Endothelial cell of umbilical vein (primary cell): Measurements from ENCODE around the gene TOP3A. TPM values are rescaled to one million over a fixed set of nuclear protein-coding genes. Genes with fewer than 3 reads are reported as not detected.
A peak's percentile ranks its signal among the peaks of the same experiment; 100 is the strongest.

Source experiments
- BruUV-seq: library from RNA; stranded (reverse); fragments of 400-500 nt; replicated peaks from 2 replicates; lab custom pipeline; 2021; lab: Mats Ljungman, UMichigan
- CTCF ChIA-PET: fragments of 300-600, 350-600 bp; sonication (Branson Sonifier 250); formaldehyde crosslinking; loops from one replicate; lab custom pipeline; 2021; ENCODE audit warnings: antibody characterized with exemption, inconsistent platforms; lab: Charles Lee
- POLR2A ChIA-PET: fragments of 300-600, 350-600 bp; sonication (Branson Sonifier 250); formaldehyde crosslinking; loops from one replicate; lab custom pipeline; 2021; ENCODE audit warnings: antibody characterized with exemption, inconsistent platforms; lab: Charles Lee
- DNase-seq: peaks from one replicate; pipeline ENCODE4 v3.0.0-alpha.2; 2011; ENCODE audit warnings: low read depth, low spot score
- FAIRE-seq: peaks from 2 replicates; lab custom pipeline; 2011; peaks lifted over from hg19 to GRCh38; lab: Jason Lieb, UNC
- H2AFZ ChIP-seq: 2 replicates; pipeline ENCODE4 v1.6.0; 2012; ENCODE audit warnings: low read depth, low read length, control low read depth, inconsistent platforms
- H3K27ac ChIP-seq: 2 replicates; pipeline ENCODE4 v1.5.1; 2011; ENCODE audit warnings: low read depth, mild to moderate bottlenecking, control low read depth, low read length, moderate library complexity; ENCODE audit not compliant: insufficient read depth
- H3K27me3 ChIP-seq, 2 experiments: 2 replicates each; pipeline versions ENCODE4 v1.6.0 to v1.6.1; 2011; ENCODE audit warnings: low read length in 2 of 2, mixed read lengths in 1 of 2; ENCODE audit not compliant: control insufficient read depth in 2 of 2, insufficient read depth in 2 of 2
- H3K36me3 ChIP-seq, 2 experiments: 2 replicates in 1 of 2; 3 replicates in 1 of 2; pipeline ENCODE4 v1.5.1; 2011; ENCODE audit warnings: low read length in 2 of 2, mild to moderate bottlenecking in 1 of 2, moderate library complexity in 1 of 2; ENCODE audit not compliant: control insufficient read depth in 2 of 2, insufficient read depth in 2 of 2; ENCODE audit errors: extremely low read depth in 1 of 2
- H3K4me1 ChIP-seq: 3 replicates; pipeline ENCODE4 v1.5.1; 2011; ENCODE audit warnings: mild to moderate bottlenecking, low read length; ENCODE audit not compliant: control insufficient read depth, insufficient read depth; ENCODE audit errors: extremely low read depth
- H3K4me2 ChIP-seq: 2 replicates; pipeline ENCODE4 v1.6.1; 2011; ENCODE audit warnings: low read length, control low read depth, mixed read lengths; ENCODE audit not compliant: insufficient read depth
- H3K4me3 ChIP-seq, 3 experiments: fragments of 200-600 bp in 1 of 3; sonication (generic), shearing (Covaris generic) in 1 of 3; replicated peaks in 1 of 3; 2 replicates each; pipeline ENCODE4 v1.5.1; 2011 to 2016; ENCODE audit warnings: control low read depth in 3 of 3, low read length in 3 of 3, mild to moderate bottlenecking in 2 of 3, inconsistent platforms in 1 of 3, low read depth in 1 of 3, moderate library complexity in 1 of 3; ENCODE audit not compliant: insufficient read depth in 1 of 3
- H3K79me2 ChIP-seq: 2 replicates; pipeline ENCODE4 v1.6.0; 2012; ENCODE audit warnings: low read length, inconsistent platforms; ENCODE audit not compliant: control insufficient read depth, insufficient read depth
- H3K9ac ChIP-seq: replicated peaks from 2 replicates; pipeline ENCODE3; 2011; ENCODE audit warnings: low read length, control low read depth; ENCODE audit not compliant: insufficient read depth; ENCODE audit errors: extremely low read depth
- H3K9me1 ChIP-seq: replicated peaks from 3 replicates; pipeline ENCODE4 v1.6.0; 2011; ENCODE audit warnings: mild to moderate bottlenecking, low read length; ENCODE audit not compliant: control insufficient read depth, insufficient read depth; ENCODE audit errors: extremely low read depth
- H3K9me3 ChIP-seq: replicated peaks from 2 replicates; pipeline ENCODE4 v1.5.1; 2012; ENCODE audit warnings: low read length, inconsistent platforms; ENCODE audit not compliant: control insufficient read depth, insufficient read depth
- H4K20me1 ChIP-seq: replicated peaks from 2 replicates; pipeline ENCODE3; 2011; ENCODE audit warnings: mild to moderate bottlenecking, low read length; ENCODE audit not compliant: control insufficient read depth, insufficient read depth; ENCODE audit errors: extremely low read depth
- EZH2 ChIP-seq: IDR thresholded peaks from 2 replicates; pipeline ENCODE4 v1.6.1; 2012; ENCODE audit warnings: borderline replicate concordance, low read depth, mild to moderate bottlenecking, moderate library complexity, low read length, inconsistent platforms; ENCODE audit not compliant: severe bottlenecking
- FOS ChIP-seq: IDR thresholded peaks from 2 replicates; pipeline ENCODE4 v1.6.1; 2011; ENCODE audit warnings: mild to moderate bottlenecking, low read length, moderate library complexity, borderline replicate concordance; ENCODE audit not compliant: insufficient read depth
- GATA2 ChIP-seq: IDR thresholded peaks from 2 replicates; pipeline ENCODE4 v1.7.0; 2011; ENCODE audit warnings: low read depth, mild to moderate bottlenecking, moderate library complexity, mixed read lengths, low read length; ENCODE audit not compliant: insufficient read length, insufficient read depth
- JUN ChIP-seq: IDR thresholded peaks from 2 replicates; pipeline ENCODE4 v1.6.1; 2011; ENCODE audit warnings: borderline replicate concordance, low read depth; ENCODE audit not compliant: insufficient read length, insufficient read depth
- MYC ChIP-seq: IDR thresholded peaks from one replicate; pipeline ENCODE4 v1.6.1; 2011; ENCODE audit warnings: mild to moderate bottlenecking, low read depth, low read length
- POLR2A ChIP-seq: IDR thresholded peaks from 2 replicates; pipeline ENCODE4 v1.6.1; 2012; ENCODE audit warnings: low read depth, mild to moderate bottlenecking, control low read depth, low read length
- POLR2AphosphoS5 ChIP-seq: IDR thresholded peaks from 2 replicates; pipeline ENCODE4 v1.6.1; 2012; ENCODE audit warnings: low read depth, mild to moderate bottlenecking, control low read depth, low read length, moderate library complexity; ENCODE audit not compliant: insufficient read depth
- dilution Hi-C: fragments of 300-500 bp; cut with MboI; formaldehyde crosslinking; loops from one replicate; pipeline ENCODE4 v1.15.0; 2019; ENCODE audit warnings: low sequenced_read_pairs; ENCODE audit not compliant: extremely low pct_ligation_motif_present
- intact Hi-C: fragments of 100-400 bp; cut with micrococcal nuclease; formaldehyde crosslinking; loops from one replicate; pipeline ENCODE4 v1.10.0; 2022
- polyA plus RNA-seq, 4 experiments: library from polyadenylated mRNA; depleted of rRNA in 3 of 4; stranded (reverse) in 3 of 4; unstranded in 1 of 4; fragments of >200 nt; gene quantifications; 2 replicates each; pipeline versions ENCODE4 v1.2.1 to v1.2.3, GENCODE V29; 2011 to 2012; ENCODE audit warnings: missing spikeins in 1 of 4
- total RNA-seq: library from RNA; stranded (reverse); gene quantifications from 2 replicates; pipeline ENCODE4 v1.2.3, GENCODE V29; 2021
- TF ChIP-seq, protein P1 (sequence below), 2 donors: IDR thresholded peaks; 1 replicate in 1 of 2; 2 replicates in 1 of 2; pipeline ENCODE4 v1.5.1; 2011; ENCODE audit warnings: low read length in 2 of 2, mild to moderate bottlenecking in 2 of 2, moderate library complexity in 2 of 2, control low read depth in 1 of 2, inconsistent platforms in 1 of 2, low read depth in 1 of 2; ENCODE audit not compliant: insufficient read depth in 1 of 2; ENCODE audit errors: extremely low read depth in 1 of 2
- TF ChIP-seq, protein P2 (sequence below): IDR thresholded peaks from 2 replicates; pipeline ENCODE4 v1.6.1; 2011; ENCODE audit not compliant: insufficient read depth, insufficient read length

The TOP3A gene
- total and polyA plus RNA-seq, 2 donors (not counting 3 experiments of a cell fraction or from before 2014, with no cell fraction given): 20.4 to 53.1 TPM

DNA sequence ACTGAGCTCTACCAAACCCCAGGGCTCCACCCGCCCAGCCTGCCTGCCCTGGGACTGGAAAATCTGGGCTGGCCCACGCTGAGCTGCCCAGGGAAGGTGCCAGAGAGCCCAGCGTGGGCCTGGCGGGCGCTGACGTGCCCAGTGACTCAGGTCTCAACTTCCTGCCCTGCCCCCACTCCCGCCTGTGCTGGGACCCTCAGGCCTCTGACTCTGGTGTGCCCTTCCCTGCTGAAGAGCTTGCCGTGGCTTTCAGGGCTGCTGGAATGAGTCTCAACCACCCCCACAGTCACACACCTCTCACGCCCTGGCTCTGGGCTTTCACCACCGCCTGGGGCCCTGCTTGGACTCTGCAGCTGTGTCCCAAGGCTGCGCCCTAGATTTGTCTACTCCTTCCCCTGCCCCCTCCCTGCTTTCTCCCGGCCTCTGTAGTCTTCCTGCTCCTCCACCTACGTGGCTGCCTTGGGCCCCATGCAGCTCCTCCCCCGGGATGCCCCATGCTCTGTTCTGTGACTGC, 79.0 kb downstream of the TOP3A start:
- H3K4me3 ChIP-seq: no peak overlapping the region
- H2AFZ ChIP-seq: peak overlapping the region; percentile 30
- peak overlapping the region; percentile 53 for H3K9ac ChIP-seq
- H3K4me2 ChIP-seq: no peak overlapping the region
- no TSS peak for BruUV-seq
- intact Hi-C loops (loop anchor here (1.0 to 2.0 kb wide), 2 partner anchors 12 to 79 kb away; partner anchors contain the start of genes SMCR8 and TOP3A), dilution Hi-C loops (no loop called here)
- no peaks in the 10 kb centered on the region for H3K9me3 ChIP-seq
- H3K27ac ChIP-seq: peak overlapping the region; percentile 89
- no peaks in the 10 kb centered on the region for H3K79me2 ChIP-seq
- H3K27me3 ChIP-seq: no peaks in the 10 kb centered on the region
- CTCF ChIA-PET: interaction anchor here (0.8 to 1.7 kb wide), 6 partner anchors 12 to 87 kb away, joined by 3 to 11 read pairs (median 4); no protein-coding TSS in a partner anchor
- POLR2A ChIA-PET: interaction anchor here (0.6 kb wide), 1 partner anchor 21 kb away, joined by 3 read pairs; no protein-coding TSS in a partner anchor
- DNase-seq (peak; percentile 72), FAIRE-seq (peak; percentile 86)
- no peaks in the 10 kb centered on the region for H3K9me1 ChIP-seq
- peaks cover 6 to 49% of the 10 kb centered on the region in 2 experiments for H3K36me3 ChIP-seq
- H3K4me1 ChIP-seq: peaks cover 13% of the 10 kb centered on the region
- no peaks in the 10 kb centered on the region for H4K20me1 ChIP-seq
- TF ChIP-seq POLR2A: no peak
- TF ChIP-seq, protein P1, sequence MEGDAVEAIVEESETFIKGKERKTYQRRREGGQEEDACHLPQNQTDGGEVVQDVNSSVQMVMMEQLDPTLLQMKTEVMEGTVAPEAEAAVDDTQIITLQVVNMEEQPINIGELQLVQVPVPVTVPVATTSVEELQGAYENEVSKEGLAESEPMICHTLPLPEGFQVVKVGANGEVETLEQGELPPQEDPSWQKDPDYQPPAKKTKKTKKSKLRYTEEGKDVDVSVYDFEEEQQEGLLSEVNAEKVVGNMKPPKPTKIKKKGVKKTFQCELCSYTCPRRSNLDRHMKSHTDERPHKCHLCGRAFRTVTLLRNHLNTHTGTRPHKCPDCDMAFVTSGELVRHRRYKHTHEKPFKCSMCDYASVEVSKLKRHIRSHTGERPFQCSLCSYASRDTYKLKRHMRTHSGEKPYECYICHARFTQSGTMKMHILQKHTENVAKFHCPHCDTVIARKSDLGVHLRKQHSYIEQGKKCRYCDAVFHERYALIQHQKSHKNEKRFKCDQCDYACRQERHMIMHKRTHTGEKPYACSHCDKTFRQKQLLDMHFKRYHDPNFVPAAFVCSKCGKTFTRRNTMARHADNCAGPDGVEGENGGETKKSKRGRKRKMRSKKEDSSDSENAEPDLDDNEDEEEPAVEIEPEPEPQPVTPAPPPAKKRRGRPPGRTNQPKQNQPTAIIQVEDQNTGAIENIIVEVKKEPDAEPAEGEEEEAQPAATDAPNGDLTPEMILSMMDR (IDR thresholded peaks at IDR 0.05; ENCODE audit: extremely low read depth in 1 of 2, insufficient read depth in 1 of 2, low read depth in 1 of 2, low read length in 2 of 2): no peak
- peak; percentile 46 for TF ChIP-seq JUN
- TF ChIP-seq MYC: no peak
- no peak for TF ChIP-seq GATA2
- TF ChIP-seq POLR2AphosphoS5: peak; percentile 69
- TF ChIP-seq FOS: peak; percentile 76
- no peak for TF ChIP-seq EZH2
- TF ChIP-seq, protein P2, sequence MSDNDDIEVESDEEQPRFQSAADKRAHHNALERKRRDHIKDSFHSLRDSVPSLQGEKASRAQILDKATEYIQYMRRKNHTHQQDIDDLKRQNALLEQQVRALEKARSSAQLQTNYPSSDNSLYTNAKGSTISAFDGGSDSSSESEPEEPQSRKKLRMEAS: no peak
